Placental pericyte (primary cell): ENCODE measurements around the gene FBRSL1. TPM values are rescaled to one million over a fixed set of nuclear protein-coding genes. Genes with fewer than 3 reads are reported as not detected.

ENCODE experiments used
- total RNA-seq: library from RNA; depleted of rRNA; stranded (reverse); fragments of >200 nt; gene quantifications from 2 replicates; pipeline ENCODE4 v1.2.3, GENCODE V29; 2012

Gene FBRSL1
- 7.4 and 8.6 TPM in 2 replicates for total RNA-seq

DNA sequence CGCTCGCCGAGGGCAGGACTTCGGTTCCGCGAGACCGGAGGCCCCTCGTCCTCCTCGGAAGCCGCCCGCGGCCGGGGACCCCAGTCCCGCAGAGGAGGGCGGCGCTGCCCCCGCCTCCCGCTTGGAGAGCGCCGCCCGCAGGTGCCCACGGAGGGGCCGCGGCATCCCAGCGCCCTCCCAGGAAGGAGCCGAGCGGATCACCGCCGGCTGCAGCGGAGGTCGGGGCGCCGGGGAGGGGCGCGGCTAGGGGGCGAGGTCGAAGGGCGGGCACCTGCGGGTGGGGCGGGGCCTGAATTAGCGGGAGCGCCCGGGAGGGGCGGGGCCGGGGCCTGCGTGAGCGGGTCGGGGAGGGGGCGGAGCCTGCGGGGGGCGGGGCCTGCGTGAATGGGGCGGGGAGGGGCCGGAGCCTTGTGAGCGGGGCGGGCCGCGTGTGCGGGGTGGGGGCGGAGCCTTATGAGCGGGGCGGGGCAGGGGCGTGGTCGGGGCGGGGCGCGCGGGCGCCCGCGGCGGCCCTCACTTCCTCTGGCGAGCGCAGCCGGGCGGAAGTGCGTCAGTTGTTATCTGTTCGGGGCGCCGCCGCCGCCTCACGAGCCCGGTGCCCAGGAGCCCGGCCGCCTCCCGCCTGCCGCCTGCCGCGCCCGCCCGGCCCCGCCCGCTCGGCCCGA, at the start of gene FBRSL1:
Gene FBRSL1, plus strand, starts transcription at position 550 of the 665 bp plus-strand sequence.

Other genes with a start within 250 kb of the FBRSL1 start
- 0.22 and 0.29 TPM in 2 replicates for gene GALNT9, start 160.6 kb upstream of the FBRSL1 start, total RNA-seq
- gene LRCOL1, start 120.4 kb downstream of the FBRSL1 start, total RNA-seq, result not detected in 2 replicates
- not detected in 2 replicates for gene P2RX2, start 128.6 kb downstream of the FBRSL1 start, total RNA-seq
- gene POLE, start 197.2 kb downstream of the FBRSL1 start, total RNA-seq, result 6.8 and 70.6 TPM in 2 replicates
- gene PXMP2, start 197.4 kb downstream of the FBRSL1 start, total RNA-seq, result 10.9 and 11.0 TPM in 2 replicates
- 23.9 and 73.7 TPM in 2 replicates for gene PGAM5, start 220.7 kb downstream of the FBRSL1 start, total RNA-seq